GM13976 (cell line): ENCODE measurements around the gene TBX1.

ENCODE experiments used
- DNase-seq: peaks from one replicate; pipeline ENCODE4 v3.0.0; 2012; ENCODE audit warnings: low spot score
- CTCF ChIP-seq: IDR thresholded peaks from 2 replicates; pipeline ENCODE4 v1.5.1; 2012; ENCODE audit warnings: borderline replicate concordance, mild to moderate bottlenecking; ENCODE audit not compliant: insufficient read depth; ENCODE audit errors: extremely low read depth, missing control alignments, control extremely low read depth
- in situ Hi-C: fragments of 300-500 bp; cut with MboI; formaldehyde crosslinking; loops from one replicate; pipeline ENCODE4 v1.12.0; 2022; ENCODE audit warnings: low sequenced_read_pairs, mixed read lengths, inconsistent platforms; ENCODE audit not compliant: unreplicated experiment

Gene TBX1

GRCh38 chr22:19786959-19787848 lies 26.6 kb downstream of the TBX1 start:
- no peak for DNase-seq
- TF ChIP-seq CTCF: no peak
- in situ Hi-C loops: no loop called here

- in situ Hi-C loops: no loop called here
- TF ChIP-seq CTCF: no peak
- no peak for DNase-seq
Measured at GRCh38 chr22:19787849-19788141, 27.2 kb downstream of the TBX1 start.

GRCh38 chr22:19788661-19789225 lies 28.2 kb downstream of the TBX1 start:
- in situ Hi-C loops: no loop called here
- TF ChIP-seq CTCF: no peak
- no peak for DNase-seq

GRCh38 chr22:19789406-19789805 lies 28.8 kb downstream of the TBX1 start:
- no peak for TF ChIP-seq CTCF
- DNase-seq: no peak
- in situ Hi-C loops: no loop called here

- in situ Hi-C loops: no loop called here
- DNase-seq: no peak
- no peak for TF ChIP-seq CTCF
Measured at GRCh38 chr22:19789828-19790227, 29.2 kb downstream of the TBX1 start.

GRCh38 chr22:19791243-19791642 lies 30.7 kb downstream of the TBX1 start:
- in situ Hi-C loops: no loop called here
- no peak for DNase-seq
- TF ChIP-seq CTCF: no peak
